Naive thymus-derived CD8-positive, alpha-beta T cell (primary cell): Measurements from ENCODE around the gene GRIFIN. TPM values are rescaled to one million over a fixed set of nuclear protein-coding genes. Genes with fewer than 3 reads are reported as not detected.

ENCODE experiments used
- ATAC-seq, 2 donors: fragments of 150-1000 bp; cut with Tn5 transposase in 1 of 2; sonication (Bioruptor Pico), chemical (Tn5 transposase) in 1 of 2; 1 replicate in 1 of 2; 2 replicates in 1 of 2; pipeline ENCODE4 v1.10.0; 2021; ENCODE audit warnings: mild to moderate bottlenecking in 2 of 2, moderate library complexity in 2 of 2
- POLR2A ChIA-PET: fragments of 350-600 bp; sonication (Branson Sonifier 250); formaldehyde crosslinking; loops from one replicate; lab custom pipeline; 2021; ENCODE audit warnings: antibody characterized with exemption; lab: Charles Lee
- DNase-seq, 10 donors: peaks; one replicate each; pipeline versions ENCODE4 v3.0.0 to v3.0.0-alpha.2; 2020 to 2022
- H3K27ac Mint-ChIP-seq, 10 donors: one replicate each; pipeline ENCODE4 v1.8.0; 2020 to 2022; ENCODE audit warnings: mild to moderate bottlenecking in 10 of 10, mixed read lengths in 10 of 10, moderate library complexity in 4 of 10, inconsistent platforms in 1 of 10
- H3K27me3 Mint-ChIP-seq, 5 donors: one replicate each; pipeline ENCODE4 v1.8.0; 2021 to 2022; ENCODE audit warnings: mixed read lengths in 5 of 5
- H3K36me3 Mint-ChIP-seq, 3 donors: one replicate each; pipeline ENCODE4 v1.8.0; 2020 to 2022; ENCODE audit warnings: mixed read lengths in 3 of 3, mild to moderate bottlenecking in 2 of 3, inconsistent platforms in 1 of 3
- H3K4me1 Mint-ChIP-seq, 4 donors: one replicate each; pipeline ENCODE4 v1.8.0; 2021 to 2022; ENCODE audit warnings: mixed read lengths in 4 of 4
- H3K4me3 Mint-ChIP-seq, 10 donors: one replicate each; pipeline ENCODE4 v1.8.0; 2020 to 2022; ENCODE audit warnings: mild to moderate bottlenecking in 10 of 10, mixed read lengths in 10 of 10, moderate library complexity in 6 of 10, inconsistent platforms in 1 of 10
- H3K9me3 Mint-ChIP-seq, 9 donors: one replicate each; pipeline ENCODE4 v1.8.0; 2020 to 2022; ENCODE audit warnings: mixed read lengths in 9 of 9, mild to moderate bottlenecking in 3 of 9, inconsistent platforms in 1 of 9, moderate library complexity in 1 of 9
- polyA plus RNA-seq, 3 donors: library from polyadenylated mRNA; unstranded; fragments of 300-500 nt; fragmentation: Illumina TruSeq; gene quantifications; one replicate each; pipeline ENCODE4 v1.2.3, GENCODE V29; 2021
- total RNA-seq, 8 experiments: library from RNA in 2 of 8; stranded (reverse) in 2 of 8; gene quantifications; one replicate each; pipeline ENCODE4 v1.2.3 and lab custom pipeline; 2021 to 2026

GRIFIN gene
- total and polyA plus RNA-seq, 5 experiments from 2014 or later = not detected

DNA sequence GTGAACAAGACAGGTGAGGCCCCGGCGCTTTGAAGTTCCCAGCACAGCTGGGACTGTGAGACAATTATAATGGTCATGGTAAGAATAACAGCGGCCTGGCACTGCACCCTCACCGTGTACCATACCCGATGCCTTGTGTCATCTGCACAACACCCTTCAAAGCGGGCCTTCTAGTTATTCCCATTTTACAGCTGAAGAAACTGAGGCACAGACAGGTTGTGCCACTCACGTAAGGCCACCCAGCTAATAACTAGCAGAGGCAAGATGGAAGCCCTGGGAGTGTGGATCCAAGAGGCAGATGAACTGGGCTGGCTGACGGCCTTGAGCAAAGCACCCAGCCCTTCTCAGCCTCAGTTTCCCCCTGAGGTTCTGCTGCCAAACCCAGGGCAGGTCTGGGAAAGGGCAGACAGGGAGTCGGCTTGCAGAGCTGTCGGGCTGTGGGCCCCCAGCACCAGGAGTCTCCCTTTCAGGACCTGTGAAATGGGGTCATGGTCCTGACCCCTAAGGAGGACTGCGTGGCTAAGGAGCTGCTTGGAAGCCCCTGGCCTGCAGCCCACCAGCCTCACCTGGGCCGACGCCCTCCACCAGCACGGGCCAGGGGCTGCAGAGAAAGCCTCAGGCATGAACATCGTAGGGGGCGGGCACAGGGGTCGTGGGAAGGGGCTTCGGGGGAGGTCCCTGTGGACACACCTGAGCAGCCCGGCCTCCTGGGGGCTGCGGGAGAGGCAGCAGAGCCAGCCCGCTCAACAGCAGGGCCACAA lies 28.1 kb upstream of the GRIFIN start:
- POLR2A ChIA-PET = interaction anchor here (2.2 to 22.8 kb wide), 3 partner anchors 8 to 35 kb away, joined by 5 to 821 read pairs (median 18); partner anchors contain the start of gene LFNG
- H3K4me1 Mint-ChIP-seq = peaks cover 11 to 40% (median 27%) of the 10 kb centered on the region in 4 donors
- no peaks in the 10 kb centered on the region for H3K27me3 Mint-ChIP-seq
- peak overlapping the region in 1 of 10 donors; percentile 25 for H3K27ac Mint-ChIP-seq
- DNase-seq (no peak), ATAC-seq (no peak)
- H3K36me3 Mint-ChIP-seq = no peaks in the 10 kb centered on the region
- no peaks in the 10 kb centered on the region for H3K9me3 Mint-ChIP-seq
- H3K4me3 Mint-ChIP-seq = no peak overlapping the region

DNA sequence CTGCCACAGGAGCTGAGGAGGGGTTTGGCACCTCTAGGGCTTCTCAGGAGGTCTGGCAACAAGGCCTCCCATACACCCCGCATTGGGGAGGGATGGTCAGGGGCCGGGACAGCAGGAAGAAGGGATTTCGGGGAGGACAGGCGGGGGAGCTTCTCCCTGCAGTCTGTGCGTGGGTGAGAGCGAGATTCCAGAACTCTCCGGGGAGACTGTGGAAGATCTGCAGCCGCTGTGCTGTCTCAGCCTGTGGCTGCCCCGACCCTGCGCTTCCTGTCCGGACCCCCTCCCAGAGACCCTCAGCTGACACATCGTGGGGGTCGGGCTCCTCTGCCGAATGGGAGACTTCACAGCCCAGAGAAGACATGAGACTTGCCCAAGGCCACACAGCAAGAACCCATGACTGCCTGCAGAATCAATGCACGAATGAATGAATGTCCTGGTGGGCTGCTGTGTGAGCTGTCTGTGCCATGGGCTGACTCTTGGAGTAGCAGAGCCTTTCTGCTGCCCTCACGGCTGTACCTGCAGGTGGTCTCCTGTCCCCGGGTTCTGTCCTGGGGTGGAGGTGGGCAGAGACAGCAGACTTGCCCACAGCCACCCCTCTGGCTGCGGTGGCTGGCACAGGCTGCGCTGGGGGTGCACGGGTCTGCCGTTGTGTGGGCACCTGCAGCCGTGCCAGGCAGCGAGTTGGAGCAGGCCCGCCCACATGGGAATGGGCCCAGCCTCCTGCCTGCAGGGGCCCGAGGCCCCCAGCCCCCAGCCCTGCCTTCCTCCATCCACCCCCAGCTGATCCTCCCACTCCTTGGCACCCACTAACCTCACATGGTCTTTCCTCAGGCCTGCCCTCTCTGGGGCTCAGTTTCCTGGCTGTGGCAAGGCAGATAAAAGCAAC lies 27.1 kb upstream of the GRIFIN start:
- POLR2A ChIA-PET = interaction anchor here (0.7 to 22.8 kb wide), 4 partner anchors 9 to 99 kb away, joined by 3 to 821 read pairs (median 12); partner anchors contain the start of gene LFNG
- no peak for ATAC-seq
- DNase-seq = no peak
- peaks cover 8 to 33% (median 17%) of the 10 kb centered on the region in 4 donors for H3K4me1 Mint-ChIP-seq
- no peaks in the 10 kb centered on the region for H3K9me3 Mint-ChIP-seq
- peak overlapping the region in 1 of 10 donors; percentile 52 for H3K27ac Mint-ChIP-seq
- H3K27me3 Mint-ChIP-seq = no peaks in the 10 kb centered on the region
- H3K4me3 Mint-ChIP-seq = no peak overlapping the region
- no peaks in the 10 kb centered on the region for H3K36me3 Mint-ChIP-seq

DNA sequence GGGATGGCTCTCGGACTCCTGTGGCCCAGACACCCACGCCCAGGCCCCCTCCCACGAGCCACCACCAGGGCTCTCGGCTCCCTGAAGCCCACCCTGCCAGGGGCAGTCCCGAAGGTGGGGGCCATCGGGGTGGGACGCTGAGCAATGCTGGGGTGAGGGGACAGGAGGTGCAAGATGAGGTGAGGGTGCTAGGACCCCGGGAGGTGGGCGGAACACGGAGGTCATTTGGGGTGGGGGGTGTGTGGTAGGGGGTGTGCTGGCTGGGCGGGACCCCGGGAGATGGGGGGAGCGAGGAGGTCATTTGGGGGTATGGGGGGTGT lies 26.4 kb upstream of the GRIFIN start:
- no peak for DNase-seq
- Mint-ChIP-seq H3K9me3 (no peaks in the 10 kb centered on the region), H3K4me1 (peaks cover 5 to 33% (median 15%) of the 10 kb centered on the region in 4 donors), H3K4me3 (no peak overlapping the region), H3K27me3 (no peaks in the 10 kb centered on the region), H3K36me3 (no peaks in the 10 kb centered on the region), H3K27ac (no peak overlapping the region)
- POLR2A ChIA-PET = interaction anchor here (0.7 to 22.8 kb wide), 4 partner anchors 9 to 98 kb away, joined by 3 to 821 read pairs (median 12); partner anchors contain the start of gene LFNG
- ATAC-seq = no peak

DNA sequence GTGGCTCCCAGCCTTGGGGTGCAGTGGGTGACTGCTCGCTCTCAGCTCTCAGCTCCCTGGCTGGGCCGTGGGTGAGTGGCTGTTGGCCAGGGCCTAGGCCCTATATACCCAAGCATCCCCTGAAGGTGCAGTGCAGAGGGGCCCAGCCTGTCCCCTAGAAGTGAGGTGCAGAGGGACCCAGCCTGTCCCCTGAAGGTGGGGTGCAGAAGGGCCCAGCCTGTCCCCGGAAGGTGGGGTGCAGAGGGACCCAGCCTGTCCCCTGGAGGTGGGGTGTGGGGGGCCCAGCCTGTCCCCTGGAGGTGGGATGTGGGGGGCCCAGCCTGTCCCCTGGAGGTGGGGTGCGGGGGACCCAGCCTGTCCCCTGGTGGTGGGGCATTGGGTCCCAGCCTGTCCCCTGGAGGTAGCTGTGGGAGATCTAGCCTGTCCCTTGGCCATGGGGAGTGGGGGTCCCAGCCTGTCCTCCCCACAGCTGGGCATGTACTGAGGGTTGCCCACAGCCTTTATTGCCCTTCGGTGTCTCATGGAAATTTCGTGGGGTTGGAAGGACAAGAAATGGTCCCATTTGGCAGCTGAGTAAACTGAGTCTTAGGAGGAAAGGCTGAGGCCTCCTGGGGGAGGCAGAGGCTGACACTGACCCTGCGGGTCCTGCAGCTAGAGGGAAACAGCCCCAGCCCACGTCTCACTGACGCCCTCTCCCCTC lies 25.9 kb upstream of the GRIFIN start:
- Mint-ChIP-seq H3K4me1 (peaks cover 4 to 34% (median 17%) of the 10 kb centered on the region in 4 donors), H3K4me3 (no peak overlapping the region), H3K36me3 (no peaks in the 10 kb centered on the region), H3K27me3 (no peaks in the 10 kb centered on the region), H3K27ac (no peak overlapping the region), H3K9me3 (no peaks in the 10 kb centered on the region)
- POLR2A ChIA-PET = interaction anchor here (0.7 to 22.8 kb wide), 5 partner anchors 10 to 97 kb away, joined by 3 to 821 read pairs (median 5); partner anchors contain the start of gene LFNG
- ATAC-seq (no peak), DNase-seq (no peak)

DNA sequence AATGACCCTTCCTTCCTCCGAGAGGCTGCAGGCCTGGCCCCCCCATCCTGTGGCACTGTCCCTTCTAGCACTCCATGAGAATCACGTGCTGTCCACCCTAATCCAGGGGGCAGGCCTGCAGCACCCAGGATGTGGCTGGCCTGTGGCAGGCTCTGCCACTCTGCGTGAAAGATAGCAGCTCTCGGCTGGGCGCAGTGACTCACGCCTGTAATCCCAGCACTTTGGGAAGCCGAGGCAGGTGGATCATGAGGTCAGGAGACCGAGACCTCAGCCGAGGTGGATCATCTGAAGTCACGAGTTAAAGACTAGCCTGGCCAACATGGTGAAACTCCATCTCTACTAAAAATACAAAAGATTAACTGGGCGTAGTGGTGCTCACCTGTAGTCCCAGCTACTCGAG lies 24.5 kb upstream of the GRIFIN start:
- Mint-ChIP-seq H3K36me3 (no peaks in the 10 kb centered on the region), H3K4me1 (peaks cover 4 to 29% (median 16%) of the 10 kb centered on the region in 4 donors), H3K9me3 (no peaks in the 10 kb centered on the region), H3K27me3 (peaks cover 0 to 5% (median 0%) of the 10 kb centered on the region in 5 donors), H3K27ac (peak overlapping the region in 1 of 10 donors; percentile 67), H3K4me3 (peak overlapping the region in 1 of 10 donors; percentile 36)
- POLR2A ChIA-PET = interaction anchor here (0.5 to 22.8 kb wide), 5 partner anchors 8 to 48 kb away, joined by 7 to 821 read pairs (median 9); partner anchors contain the start of gene LFNG
- DNase-seq (no peak), ATAC-seq (no peak)

DNA sequence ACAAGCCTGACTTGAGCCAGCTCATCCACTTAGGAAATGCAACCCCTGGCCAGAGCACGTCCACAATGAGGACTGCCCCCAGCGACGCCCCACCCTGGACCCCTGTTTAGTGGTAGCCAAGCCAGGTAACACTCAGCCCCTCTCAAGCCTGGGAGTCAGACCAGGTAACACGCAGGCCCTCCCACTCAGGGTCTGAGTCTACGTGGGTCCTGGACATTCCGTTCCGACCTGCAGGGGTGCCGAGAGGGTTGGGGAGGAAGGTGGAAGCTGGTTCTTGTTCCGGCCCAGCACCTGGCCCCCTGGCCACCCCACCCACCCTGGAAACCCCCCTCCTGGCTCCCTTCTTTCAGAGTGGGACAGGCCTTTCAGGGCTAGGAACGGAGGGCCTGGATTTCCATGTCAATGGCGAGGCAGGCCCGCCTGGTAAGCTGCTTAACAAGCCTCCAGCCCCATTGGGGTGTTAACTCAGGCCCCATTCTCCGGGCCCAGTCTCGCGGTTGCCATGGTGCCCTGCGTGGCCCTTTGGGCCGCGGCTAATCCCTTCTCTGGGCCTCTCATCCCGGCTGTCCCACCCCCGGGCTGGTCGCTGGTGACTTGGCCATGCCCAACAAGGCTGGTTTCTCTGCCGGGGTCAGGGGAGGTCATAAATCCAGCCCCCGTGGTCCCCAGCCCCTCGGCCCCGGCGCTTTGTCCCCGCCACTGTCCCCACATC lies 23.7 kb upstream of the GRIFIN start:
- Mint-ChIP-seq H3K9me3 (no peaks in the 10 kb centered on the region), H3K4me1 (peaks cover 4 to 29% (median 16%) of the 10 kb centered on the region in 4 donors)
- POLR2A ChIA-PET = interaction anchor here (1.4 to 3.0 kb wide), 4 partner anchors 9 to 59 kb away, joined by 4 to 20 read pairs (median 6); partner anchors contain the start of gene IQCE

DNA sequence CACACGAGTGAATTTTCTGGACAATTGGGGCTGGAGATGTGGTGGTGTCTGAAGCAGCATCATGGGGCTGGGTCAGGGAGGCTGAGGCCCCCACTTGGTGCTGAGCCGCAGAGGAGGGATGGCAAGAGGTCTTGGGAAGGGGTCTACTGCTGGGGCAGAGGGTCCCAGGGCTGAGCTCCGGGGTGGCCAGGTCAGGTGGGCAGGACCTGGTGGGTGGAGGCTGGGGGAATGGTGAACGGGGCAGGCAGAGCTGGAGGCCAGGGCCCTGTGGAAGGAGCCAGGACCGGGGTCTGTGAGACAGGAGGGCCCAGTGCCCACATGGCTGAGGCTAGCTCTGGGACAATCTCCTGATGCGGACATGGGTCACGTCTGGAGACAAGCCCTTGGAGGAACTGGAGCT lies 23.0 kb upstream of the GRIFIN start:
- no peak for ATAC-seq
- H3K27ac Mint-ChIP-seq = peak overlapping the region in 2 of 10 donors; percentile 39 to 40
- peaks cover 6 to 29% (median 15%) of the 10 kb centered on the region in 4 donors for H3K4me1 Mint-ChIP-seq
- H3K4me3 Mint-ChIP-seq = no peak overlapping the region
- POLR2A ChIA-PET = interaction anchor here (1.4 to 3.0 kb wide), 5 partner anchors 9 to 59 kb away, joined by 4 to 20 read pairs (median 7); partner anchors contain the start of genes IQCE and LFNG
- no peaks in the 10 kb centered on the region for H3K36me3 Mint-ChIP-seq
- no peak for DNase-seq
- peaks cover 0 to 5% (median 0%) of the 10 kb centered on the region in 5 donors for H3K27me3 Mint-ChIP-seq
- no peaks in the 10 kb centered on the region for H3K9me3 Mint-ChIP-seq

More for the DNA sequence above, 23.7 kb upstream of the GRIFIN start:
- Mint-ChIP-seq H3K27ac (no peak overlapping the region), H3K4me3 (no peak overlapping the region), H3K27me3 (peaks cover 0 to 5% (median 0%) of the 10 kb centered on the region in 5 donors), H3K36me3 (no peaks in the 10 kb centered on the region)
- DNase-seq = no peak
- ATAC-seq = no peak

DNA sequence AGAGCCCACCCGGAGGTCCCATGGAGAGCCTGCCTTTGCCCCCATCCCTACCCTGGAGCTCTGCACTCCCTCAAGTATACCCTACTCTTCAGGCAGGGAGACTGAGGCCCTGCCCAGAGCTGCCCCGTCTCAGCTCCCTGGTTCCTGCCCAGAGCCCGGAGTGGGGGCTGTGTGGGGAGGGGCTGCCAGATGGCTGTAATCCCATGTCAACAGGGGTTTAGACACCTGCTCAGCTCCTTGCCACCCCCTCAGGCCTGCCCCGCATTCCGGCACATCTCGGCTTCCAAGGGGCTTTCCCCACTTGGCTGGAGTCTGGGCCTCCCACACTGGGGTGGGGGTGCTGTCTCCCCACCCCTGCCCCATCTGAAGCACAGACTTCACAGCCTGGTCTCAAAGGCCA lies 22.5 kb upstream of the GRIFIN start:
- Mint-ChIP-seq H3K27ac (peak overlapping the region in 1 of 10 donors; percentile 40), H3K27me3 (peaks cover 0 to 5% (median 0%) of the 10 kb centered on the region in 5 donors), H3K36me3 (no peaks in the 10 kb centered on the region), H3K9me3 (no peaks in the 10 kb centered on the region), H3K4me3 (no peak overlapping the region), H3K4me1 (peaks cover 3 to 25% (median 12%) of the 10 kb centered on the region in 4 donors)
- no peak for ATAC-seq
- no peak for DNase-seq
- POLR2A ChIA-PET = interaction anchor here (1.0 to 3.0 kb wide), 8 partner anchors 10 to 60 kb away, joined by 3 to 20 read pairs (median 5); partner anchors contain the start of genes IQCE and LFNG

DNA sequence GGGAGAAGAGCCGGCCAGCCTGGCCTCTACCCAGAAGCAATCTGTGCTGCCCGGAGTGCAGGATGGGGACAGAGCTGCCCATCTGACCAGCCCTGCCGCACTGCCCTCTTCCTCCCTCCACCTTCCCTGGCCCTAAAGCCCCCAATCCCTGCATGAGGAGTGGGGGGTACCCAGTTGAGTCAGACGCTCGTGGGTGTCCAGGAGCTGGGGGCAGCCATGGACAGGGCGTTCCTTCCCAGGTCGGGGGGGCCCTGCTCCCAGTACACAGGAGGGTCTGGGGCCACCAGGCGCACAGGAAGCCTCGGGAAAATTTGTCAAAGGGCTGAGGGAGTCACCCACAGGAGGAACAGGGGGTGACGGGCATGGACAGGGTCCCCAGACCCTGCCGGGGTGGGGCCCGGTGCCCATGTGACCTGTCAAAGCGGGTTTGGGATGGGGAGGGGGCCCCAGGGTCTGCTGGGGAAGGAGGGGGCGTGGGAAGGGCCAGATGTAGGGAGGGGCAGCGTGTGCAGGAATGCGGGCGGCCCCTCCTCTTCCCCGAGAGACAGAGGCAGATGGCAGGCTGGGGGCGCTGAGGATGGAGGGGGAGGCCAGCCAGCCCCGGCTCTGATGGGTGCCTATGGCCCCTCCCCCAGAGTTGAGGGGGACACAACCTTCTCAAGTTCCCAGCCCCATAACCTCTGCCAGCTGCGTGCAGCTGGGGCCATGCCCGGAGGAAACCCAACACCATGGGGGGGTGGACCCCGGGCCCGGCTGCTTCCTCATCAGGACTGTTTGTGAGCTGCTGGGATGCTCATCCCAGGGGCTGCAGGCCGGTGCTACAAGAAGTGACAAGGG lies 21.5 kb upstream of the GRIFIN start:
- Mint-ChIP-seq H3K4me3 (no peak overlapping the region), H3K27me3 (peaks cover 0 to 5% (median 0%) of the 10 kb centered on the region in 5 donors), H3K4me1 (peaks cover 2 to 25% (median 8%) of the 10 kb centered on the region in 4 donors), H3K36me3 (no peaks in the 10 kb centered on the region), H3K9me3 (no peaks in the 10 kb centered on the region), H3K27ac (peak overlapping the region in 1 of 10 donors; percentile 68)
- DNase-seq (no peak), ATAC-seq (peak in 1 of 2 donors; percentile 9)
- POLR2A ChIA-PET = interaction anchor here (1.0 to 3.0 kb wide), 7 partner anchors 10 to 32 kb away, joined by 3 to 20 read pairs (median 4); partner anchors contain the start of gene LFNG

DNA sequence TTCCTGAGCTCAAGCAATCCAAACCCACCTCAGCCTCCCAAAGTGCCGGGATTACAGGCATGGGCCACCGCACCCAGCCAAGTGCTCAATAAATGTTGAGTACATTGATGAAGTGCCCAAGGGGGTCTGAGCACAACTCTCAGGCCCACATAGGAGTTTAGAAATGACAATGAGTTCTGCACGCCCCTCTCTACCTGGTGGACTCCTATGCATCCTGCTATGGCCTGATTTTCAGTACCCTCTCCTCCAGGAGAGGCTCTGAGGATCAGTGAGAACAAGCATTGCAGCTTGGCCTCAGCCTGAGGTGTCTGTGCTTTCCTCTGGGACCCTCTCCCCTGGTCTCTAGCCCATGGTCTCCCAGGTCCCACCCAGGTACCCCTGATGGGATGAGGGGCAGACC lies 20.9 kb upstream of the GRIFIN start:
- no peak for DNase-seq
- peaks cover 2 to 25% (median 8%) of the 10 kb centered on the region in 4 donors for H3K4me1 Mint-ChIP-seq
- no peaks in the 10 kb centered on the region for H3K36me3 Mint-ChIP-seq
- POLR2A ChIA-PET = interaction anchor here (1.6 to 1.9 kb wide), 2 partner anchors 14 to 22 kb away, joined by 4 to 7 read pairs; partner anchors contain the start of gene LFNG
- H3K4me3 Mint-ChIP-seq = no peak overlapping the region
- peaks cover 0 to 5% (median 0%) of the 10 kb centered on the region in 5 donors for H3K27me3 Mint-ChIP-seq
- H3K27ac Mint-ChIP-seq = peak overlapping the region in 1 of 10 donors; percentile 68
- H3K9me3 Mint-ChIP-seq = peaks cover 0 to 2% (median 0%) of the 10 kb centered on the region in 9 donors
- ATAC-seq = no peak
